NCI-H1694 treated with DMSO at 0.1 percent for 48 hours (cell line): ENCODE data around the gene NCKAP5L.
"Not testable (repeated sequence)": the region's sequence is repeated elsewhere in the genome, so short reads cannot be mapped to it uniquely, and the experiment has no call there.

Experiments
- DNase-seq: peaks from one replicate; lab custom pipeline; 2025; lab: John Stamatoyannopoulos, UW

NCKAP5L gene

GRCh38 chr12:49828133-49829091 is at the start of gene NCKAP5L:
NCKAP5L (minus strand) TSS chr12:49828413; CDS start chr12:49804044, 24,369 bp downstream.
- DNase-seq = peak; percentile 78

- DNase-seq = no peak
These were observed 48.9 kb upstream of the NCKAP5L start for GRCh38 chr12:49877066-49877465.

GRCh38 chr12:49876070-49876469 is 47.9 kb upstream of the NCKAP5L start:
- DNase-seq = no peak

- DNase-seq = no peak
These were observed 47.0 kb upstream of the NCKAP5L start for GRCh38 chr12:49875115-49875720.

GRCh38 chr12:49874142-49874897 is 46.1 kb upstream of the NCKAP5L start:
- no peak for DNase-seq

- DNase-seq = no peak
These were observed 45.2 kb upstream of the NCKAP5L start for GRCh38 chr12:49873361-49873934.

GRCh38 chr12:49872781-49873181 is 44.6 kb upstream of the NCKAP5L start:
- no peak for DNase-seq

- no peak for DNase-seq
These were observed 44.2 kb upstream of the NCKAP5L start for GRCh38 chr12:49872381-49872780.

GRCh38 chr12:49871811-49872251 is 43.6 kb upstream of the NCKAP5L start:
- not testable (repeated sequence) for DNase-seq

- DNase-seq = no peak
These were observed 43.0 kb upstream of the NCKAP5L start for GRCh38 chr12:49871263-49871561.

- no peak for DNase-seq
These were observed 42.5 kb upstream of the NCKAP5L start for GRCh38 chr12:49870501-49871262.

- DNase-seq = no peak
These were observed 41.7 kb upstream of the NCKAP5L start for GRCh38 chr12:49869816-49870500.

GRCh38 chr12:49868952-49869815 is 41.0 kb upstream of the NCKAP5L start:
- peak; percentile 81 for DNase-seq

GRCh38 chr12:49868449-49868848 is 40.2 kb upstream of the NCKAP5L start:
- DNase-seq = no peak

- peak; percentile 10 for DNase-seq
These were observed 39.5 kb upstream of the NCKAP5L start for GRCh38 chr12:49867570-49868341.

- peak; percentile 9 for DNase-seq
These were observed 38.8 kb upstream of the NCKAP5L start for GRCh38 chr12:49866859-49867569.

GRCh38 chr12:49865782-49866135 is 37.5 kb upstream of the NCKAP5L start:
- DNase-seq = no peak

GRCh38 chr12:49865109-49865781 is 37.0 kb upstream of the NCKAP5L start:
- DNase-seq = no peak
